HEK293 (cell line): ENCODE measurements around the gene EEF1AKMT3.
A peak's percentile ranks its signal among the peaks of the same experiment; 100 is the strongest.

Experiments
- ATF2 ChIP-seq: fragments of 450-650 bp; formaldehyde crosslinking; IDR thresholded peaks from 2 replicates; pipeline ENCODE4 v1.5.1; 2016; ENCODE audit warnings: missing biosample characterization, missing genetic modification characterization, low read depth
- HOXD13 ChIP-seq: sonication (generic); formaldehyde crosslinking; IDR thresholded peaks from 2 replicates; pipeline ENCODE4 v1.8.0; 2022; ENCODE audit warnings: missing genetic modification reagents, borderline replicate concordance
- INSM2 ChIP-seq: fragments of 450-650 bp; formaldehyde crosslinking; IDR thresholded peaks from 2 replicates; pipeline ENCODE4 v1.5.1; 2016; ENCODE audit warnings: missing biosample characterization, missing genetic modification characterization
- KLF8 ChIP-seq: fragments of 450-650 bp; formaldehyde crosslinking; IDR thresholded peaks from 2 replicates; pipeline ENCODE4 v1.5.1; 2016; ENCODE audit warnings: missing biosample characterization, missing genetic modification characterization
- KLF9 ChIP-seq: fragments of 450-650 bp; formaldehyde crosslinking; IDR thresholded peaks from 2 replicates; pipeline ENCODE4 v1.5.1; 2016; ENCODE audit warnings: missing biosample characterization, missing genetic modification characterization, low read depth
- PRDM2 ChIP-seq: fragments of 450-650 bp; formaldehyde crosslinking; IDR thresholded peaks from 2 replicates; pipeline ENCODE4 v1.5.1; 2016; ENCODE audit warnings: missing biosample characterization, missing genetic modification characterization, borderline replicate concordance
- SCRT1 ChIP-seq: fragments of 450-650 bp; formaldehyde crosslinking; IDR thresholded peaks from 2 replicates; pipeline ENCODE4 v1.5.1; 2016; ENCODE audit warnings: missing biosample characterization, missing genetic modification characterization, borderline replicate concordance
- SCRT2 ChIP-seq: fragments of 450-650 bp; formaldehyde crosslinking; IDR thresholded peaks from 2 replicates; pipeline ENCODE4 v1.5.1; 2016; ENCODE audit warnings: missing biosample characterization, missing genetic modification characterization
- ZBTB11 ChIP-seq: fragments of 450-650 bp; formaldehyde crosslinking; conservative IDR thresholded peaks from 2 replicates; pipeline ENCODE4 v1.5.1; 2016; ENCODE audit warnings: low read depth, missing biosample characterization, missing genetic modification characterization
- ZBTB26 ChIP-seq: fragments of 450-650 bp; formaldehyde crosslinking; optimal IDR thresholded peaks from 2 replicates; pipeline ENCODE3; 2016; ENCODE audit warnings: missing biosample characterization, mild to moderate bottlenecking, missing genetic modification characterization
- ZBTB48 ChIP-seq: fragments of 450-650 bp; formaldehyde crosslinking; IDR thresholded peaks from 2 replicates; pipeline ENCODE4 v1.5.1; 2016; ENCODE audit warnings: missing biosample characterization, missing genetic modification characterization
- ZEB2 ChIP-seq: fragments of 450-650 bp; formaldehyde crosslinking; IDR thresholded peaks from 2 replicates; pipeline ENCODE4 v1.5.1; 2016; ENCODE audit warnings: missing biosample characterization, missing genetic modification characterization
- ZNF175 ChIP-seq: fragments of 450-650 bp; formaldehyde crosslinking; IDR thresholded peaks from 2 replicates; pipeline ENCODE4 v1.5.1; 2016; ENCODE audit warnings: missing biosample characterization, missing genetic modification characterization
- ZNF221 ChIP-seq: fragments of 450-650 bp; formaldehyde crosslinking; IDR thresholded peaks from 2 replicates; pipeline ENCODE4 v1.5.1; 2017; ENCODE audit warnings: missing biosample characterization, missing genetic modification characterization, borderline replicate concordance
- ZNF324 ChIP-seq: fragments of 450-650 bp; formaldehyde crosslinking; IDR thresholded peaks from 2 replicates; pipeline ENCODE4 v1.5.1; 2016; ENCODE audit warnings: missing biosample characterization, missing genetic modification characterization
- ZNF362 ChIP-seq: fragments of 450-650 bp; formaldehyde crosslinking; IDR thresholded peaks from 2 replicates; pipeline ENCODE4 v1.5.1; 2016; ENCODE audit warnings: missing biosample characterization, missing genetic modification characterization
- ZNF366 ChIP-seq: fragments of 450-650 bp; formaldehyde crosslinking; conservative IDR thresholded peaks from 2 replicates; pipeline ENCODE4 v1.5.1; 2016; ENCODE audit warnings: missing biosample characterization, missing genetic modification characterization
- ZNF529 ChIP-seq: fragments of 450-650 bp; formaldehyde crosslinking; IDR thresholded peaks from 2 replicates; pipeline ENCODE4 v1.5.1; 2017; ENCODE audit warnings: missing genetic modification characterization, missing biosample characterization; ENCODE audit not compliant: insufficient replicate concordance
- ZNF561 ChIP-seq: fragments of 450-650 bp; IDR thresholded peaks from 2 replicates; pipeline ENCODE4 v1.5.1; 2018; ENCODE audit warnings: missing biosample characterization, missing genetic modification characterization, borderline replicate concordance
- ZNF777 ChIP-seq: fragments of 450-650 bp; formaldehyde crosslinking; IDR thresholded peaks from 2 replicates; pipeline ENCODE4 v1.5.1; 2017; ENCODE audit warnings: missing biosample characterization, missing genetic modification characterization, borderline replicate concordance
- ZNF791 ChIP-seq: fragments of 450-650 bp; formaldehyde crosslinking; IDR thresholded peaks from 2 replicates; pipeline ENCODE4 v1.5.1; 2016; ENCODE audit warnings: missing biosample characterization, missing genetic modification characterization
- ZNF792 ChIP-seq: fragments of 450-650 bp; formaldehyde crosslinking; IDR thresholded peaks from 2 replicates; pipeline ENCODE4 v1.5.1; 2016; ENCODE audit warnings: missing biosample characterization, missing genetic modification characterization
- ZSCAN23 ChIP-seq: fragments of 450-650 bp; formaldehyde crosslinking; IDR thresholded peaks from 2 replicates; pipeline ENCODE4 v1.5.1; 2016; ENCODE audit warnings: missing biosample characterization, missing genetic modification characterization

Gene EEF1AKMT3

GRCh38 chr12:57782608-57783465, 10.4 kb downstream of the EEF1AKMT3 start, which contains the start of gene TSFM (continued):
- TF ChIP-seq PRDM2 (tag by site-specific recombination) (no peak), ZNF175 (tag by site-specific recombination) (no peak), ZBTB26 (peak; percentile 81), ZEB2 (tag by site-specific recombination) (peak; percentile 97), KLF8 (tag by site-specific recombination) (peak; percentile 89), ZNF529 (tag by site-specific recombination) (no peak), ZNF561 (peak; percentile 95), INSM2 (peak; percentile 93), ATF2 (no peak), ZBTB48 (tag by site-specific recombination) (peak; percentile 93), ZNF366 (tag by site-specific recombination) (peak; percentile 69), ZBTB11 (peak; percentile 93), ZNF324 (tag by site-specific recombination) (peak; percentile 96), SCRT2 (peak; percentile 39; the same call in 1 of the 2 replicates), ZSCAN23 (tag by site-specific recombination) (peak; percentile 91), ZNF791 (tag by site-specific recombination) (no peak), ZNF362 (tag by site-specific recombination) (no peak), SCRT1 (tag by site-specific recombination) (0 out of 2 replicates have a peak, but pooled peaks have one; percentile 27), ZNF792 (tag by site-specific recombination) (peak; percentile 85; the same call in 1 of the 2 replicates), HOXD13 (CRISPR knock-in tag) (0 out of 2 replicates have a peak, but pooled peaks have one; percentile 6), ZNF777 (peak; percentile 69; the same call in 1 of the 2 replicates), ZNF221 (tag by site-specific recombination) (no peak), KLF9 (tag by site-specific recombination) (peak; percentile 61; the same call in 1 of the 2 replicates)
